TTC549 (cell line): Measurements from ENCODE around the gene PDE8A.
"Not testable (repeated sequence)": the region's sequence is repeated elsewhere in the genome, so short reads cannot be mapped to it uniquely, and the experiment has no call there.

Experiments used
- FAIRE-seq: peaks from 2 replicates; lab custom pipeline; 2012; peaks lifted over from hg19 to GRCh38; lab: Jason Lieb, UNC

The PDE8A gene

DNA sequence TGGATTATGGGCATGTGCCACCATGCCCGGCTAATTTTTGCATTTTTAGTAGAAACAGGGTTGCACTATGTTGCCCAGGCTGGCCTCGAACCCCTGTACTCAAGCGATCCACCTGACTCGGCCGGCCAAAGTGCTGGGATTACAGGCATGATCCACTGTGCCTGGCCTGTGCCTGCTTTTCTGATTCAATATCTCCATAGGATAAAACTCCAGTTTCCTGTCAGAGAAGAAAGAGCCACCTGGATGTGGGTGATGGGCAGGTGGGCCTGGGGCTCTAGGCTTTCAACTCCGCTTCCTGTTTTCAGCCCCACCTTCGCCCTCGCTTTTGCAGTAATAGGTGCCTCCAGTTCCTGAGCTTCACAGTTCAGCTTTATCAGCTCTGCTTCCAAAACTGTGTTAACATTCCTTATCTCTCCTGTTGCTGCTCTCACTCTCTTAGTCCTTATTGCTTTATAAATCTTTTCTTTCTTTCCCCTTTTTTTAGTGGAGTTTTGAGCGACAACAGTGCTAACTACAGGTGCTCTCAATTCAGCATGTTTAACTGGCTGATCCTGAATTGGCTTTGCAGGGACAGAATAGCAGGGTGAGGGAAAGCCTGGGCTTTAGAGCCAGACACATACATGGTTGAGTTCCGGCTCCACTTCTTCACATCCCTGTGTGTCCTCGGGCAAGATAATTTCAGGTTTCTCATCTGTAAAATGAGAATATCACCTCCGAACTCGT is 21.1 kb upstream of the PDE8A start:
- FAIRE-seq: no peak

DNA sequence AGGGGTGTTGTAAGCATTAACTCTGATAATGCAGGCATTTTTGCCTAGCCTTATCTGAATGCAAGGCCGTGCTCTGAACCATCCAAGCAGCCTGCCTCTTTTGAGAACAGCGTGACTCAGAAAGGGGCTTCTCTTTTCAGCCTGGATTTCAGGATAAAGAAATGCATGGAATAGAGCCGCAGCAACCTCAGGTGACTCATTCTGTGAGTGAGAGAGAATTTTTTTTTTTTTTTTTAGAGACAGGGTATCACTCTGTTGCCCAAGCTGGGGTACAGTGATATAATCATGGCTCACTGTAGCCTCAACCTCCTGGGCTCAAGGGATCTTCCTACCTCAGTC is 20.6 kb upstream of the PDE8A start:
- no peak for FAIRE-seq

DNA sequence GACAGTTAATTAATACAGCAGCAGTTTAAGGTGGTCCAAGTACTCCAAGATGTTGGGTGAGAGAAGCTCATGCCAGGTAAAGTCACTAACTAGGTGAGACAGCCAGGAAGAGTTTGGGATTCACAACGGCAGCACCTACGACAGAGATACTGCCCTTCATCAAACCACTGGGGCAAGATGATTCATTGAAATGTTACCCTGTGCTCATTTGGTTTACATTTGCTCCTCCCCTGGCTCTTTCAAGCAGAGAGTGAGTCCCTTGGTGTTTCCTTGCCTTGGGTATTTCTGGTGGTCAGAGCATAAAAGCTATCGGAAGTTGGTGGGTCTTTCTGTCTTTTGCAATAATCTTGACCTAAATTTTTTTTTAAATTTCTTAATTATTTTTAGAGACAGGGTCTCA is 19.9 kb upstream of the PDE8A start:
- no peak for FAIRE-seq

DNA sequence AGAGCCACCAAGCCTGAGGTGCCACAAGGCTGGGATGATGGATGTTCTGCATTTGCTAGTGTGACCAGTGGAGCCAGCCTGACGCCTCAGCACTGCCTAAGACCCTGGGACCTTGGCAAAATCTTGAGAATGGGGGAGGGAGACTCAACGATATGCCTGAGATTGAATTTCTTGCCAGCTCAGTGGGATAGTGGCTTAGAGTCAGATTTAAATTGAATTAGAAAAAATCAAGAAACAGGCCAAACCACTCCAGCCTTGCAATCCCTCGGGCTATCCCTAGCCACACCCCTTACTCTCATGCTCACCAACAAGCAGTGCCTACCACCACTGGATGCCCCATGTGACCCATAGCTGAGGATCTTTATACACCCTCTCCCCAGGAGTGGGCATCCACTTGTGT is 18.7 kb upstream of the PDE8A start:
- no peak for FAIRE-seq

DNA sequence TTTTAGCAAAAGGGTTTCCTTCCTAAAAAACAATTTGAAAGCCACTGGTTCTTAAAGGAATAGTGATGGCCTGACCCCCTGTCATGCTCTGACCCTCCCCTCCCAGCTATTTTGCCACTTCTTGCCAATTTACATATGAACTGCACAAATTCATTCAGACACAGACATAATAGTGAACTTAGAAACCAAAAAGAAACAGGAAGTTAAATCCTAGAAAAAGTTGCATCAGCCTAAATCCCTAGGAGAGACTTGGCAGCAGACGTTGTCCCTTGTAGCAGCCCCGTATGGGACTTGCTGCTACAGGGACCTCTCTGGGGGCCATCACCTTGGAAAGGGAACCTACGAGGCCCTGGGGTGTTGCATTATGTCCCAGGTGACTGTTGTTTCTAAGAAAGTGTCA is 14.3 kb upstream of the PDE8A start:
- no peak for FAIRE-seq

DNA sequence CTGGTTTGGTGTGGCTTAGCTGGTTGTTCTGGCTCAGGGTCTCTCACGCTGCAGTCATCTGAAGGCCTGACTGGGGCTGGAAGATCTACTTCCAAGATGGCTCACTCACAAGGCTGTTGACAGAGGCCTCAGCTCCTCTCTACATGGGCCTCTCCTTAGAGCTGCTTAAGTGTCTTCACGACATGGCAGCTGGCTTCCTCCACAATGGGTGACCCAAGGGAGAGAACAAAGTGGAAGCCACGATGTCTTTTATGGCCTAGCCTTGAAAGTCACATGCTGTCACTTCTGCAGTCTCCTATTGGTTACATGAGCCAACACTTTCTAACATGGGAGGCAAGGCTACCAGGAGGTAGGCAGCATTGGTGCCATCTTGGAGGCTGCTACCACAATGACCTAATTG is 13.4 kb upstream of the PDE8A start:
- FAIRE-seq: no peak

DNA sequence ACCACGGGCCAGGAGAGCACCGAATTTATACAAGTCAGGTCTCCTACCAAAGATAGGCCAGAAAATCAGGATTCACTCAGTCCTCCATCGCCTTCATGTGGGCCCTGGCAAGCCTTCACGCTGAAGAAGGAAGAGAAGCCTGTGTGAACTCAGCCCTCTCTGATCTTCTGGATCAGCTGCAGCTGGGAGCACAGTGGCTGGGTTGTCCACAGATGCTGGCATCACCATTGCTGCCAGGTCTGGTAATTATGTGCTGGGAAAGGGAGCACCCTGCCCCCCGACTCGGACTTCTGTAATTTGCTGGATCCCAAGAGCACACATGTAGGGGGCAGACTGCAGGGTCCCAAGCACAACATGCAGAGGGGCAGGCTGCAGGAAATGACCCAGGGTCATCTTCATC is 12.4 kb upstream of the PDE8A start:
- FAIRE-seq: no peak

DNA sequence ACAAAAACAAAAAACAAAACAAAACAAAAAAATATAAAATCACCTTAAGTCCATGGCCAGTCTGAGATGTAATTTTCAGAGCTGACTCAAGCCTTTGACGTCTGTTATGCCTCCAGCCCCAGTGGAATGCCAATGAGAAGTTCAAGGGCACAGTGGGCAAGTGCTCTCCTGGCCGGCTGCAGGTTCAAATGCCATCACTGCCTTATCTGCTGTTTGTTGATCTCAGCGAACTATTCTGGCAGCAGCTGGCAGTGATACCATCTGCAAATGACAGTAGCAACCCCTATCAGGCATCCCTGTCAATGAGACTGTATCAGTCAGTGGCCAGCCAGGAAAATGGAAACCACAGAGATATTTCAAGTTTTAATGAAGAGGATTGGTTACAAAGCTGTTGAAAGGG is 10.8 kb upstream of the PDE8A start:
- FAIRE-seq: no peak

DNA sequence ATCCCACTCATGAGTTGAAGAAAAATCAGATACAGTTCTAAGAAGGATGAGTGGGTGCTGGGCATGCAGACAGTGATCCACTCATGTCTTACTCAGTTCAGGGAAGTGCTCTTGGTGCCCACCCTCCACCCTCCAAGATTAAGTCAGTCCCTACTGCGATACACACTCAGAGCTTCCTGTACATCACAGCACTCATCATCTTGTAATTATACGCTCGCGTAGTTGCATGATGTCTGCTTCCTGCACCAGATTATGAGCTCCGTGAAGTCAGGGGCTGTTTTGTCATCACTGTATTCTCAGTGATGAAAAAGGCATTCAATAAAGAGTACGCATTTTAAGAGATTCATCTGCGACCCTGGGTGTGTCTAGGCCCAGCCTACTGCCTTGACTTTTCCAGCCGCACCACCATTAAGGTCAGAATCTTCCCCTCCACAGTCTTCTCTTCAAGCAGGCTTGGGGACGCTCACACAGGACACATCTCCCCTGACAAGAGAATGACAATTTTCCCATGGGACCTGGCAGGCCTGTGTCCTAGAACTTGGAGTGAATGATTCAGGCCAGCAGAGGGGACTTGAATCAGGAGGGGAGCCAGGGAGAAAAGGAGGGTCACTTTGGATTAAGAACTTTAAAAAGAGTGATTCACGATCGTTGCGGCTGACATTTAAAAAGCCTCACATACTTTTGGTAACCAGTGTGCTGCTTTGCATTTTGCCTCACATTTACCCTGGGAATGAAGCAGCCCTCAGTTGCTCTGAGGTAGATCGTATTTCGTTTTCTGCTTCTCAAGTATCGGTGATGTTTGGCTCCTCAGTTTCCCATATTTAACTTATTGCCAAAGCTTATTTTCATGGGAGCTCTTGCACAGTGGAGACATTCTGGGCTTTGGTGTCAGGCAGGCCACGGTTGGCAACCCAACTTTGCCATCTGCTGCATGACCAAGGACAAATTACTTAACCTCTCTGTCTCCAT is 7.9 kb upstream of the PDE8A start:
- FAIRE-seq: no peak

DNA sequence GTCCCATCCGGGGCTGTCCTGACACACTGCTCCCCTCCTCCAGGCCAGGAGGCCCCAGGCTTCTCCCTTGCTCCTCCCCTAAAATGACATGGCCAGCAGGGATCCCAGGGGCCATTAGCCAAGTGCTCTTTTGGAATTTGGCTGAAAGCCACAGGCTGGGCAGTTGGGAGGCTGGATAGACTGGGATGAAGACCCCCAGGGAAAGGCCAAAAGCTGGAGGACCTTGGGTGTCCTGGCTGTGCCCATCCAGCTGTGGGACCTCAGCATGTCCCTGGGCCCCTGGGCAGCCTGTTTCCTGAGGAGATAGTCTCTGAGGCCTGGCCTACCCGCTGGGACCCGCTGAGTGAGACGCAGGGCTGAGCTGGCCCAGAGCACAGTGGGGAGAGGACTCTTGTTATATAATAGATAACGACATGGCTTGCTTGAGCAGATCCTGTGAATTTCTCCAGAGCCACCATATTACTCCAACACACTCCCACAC is 5.7 kb upstream of the PDE8A start:
- FAIRE-seq: no peak

DNA sequence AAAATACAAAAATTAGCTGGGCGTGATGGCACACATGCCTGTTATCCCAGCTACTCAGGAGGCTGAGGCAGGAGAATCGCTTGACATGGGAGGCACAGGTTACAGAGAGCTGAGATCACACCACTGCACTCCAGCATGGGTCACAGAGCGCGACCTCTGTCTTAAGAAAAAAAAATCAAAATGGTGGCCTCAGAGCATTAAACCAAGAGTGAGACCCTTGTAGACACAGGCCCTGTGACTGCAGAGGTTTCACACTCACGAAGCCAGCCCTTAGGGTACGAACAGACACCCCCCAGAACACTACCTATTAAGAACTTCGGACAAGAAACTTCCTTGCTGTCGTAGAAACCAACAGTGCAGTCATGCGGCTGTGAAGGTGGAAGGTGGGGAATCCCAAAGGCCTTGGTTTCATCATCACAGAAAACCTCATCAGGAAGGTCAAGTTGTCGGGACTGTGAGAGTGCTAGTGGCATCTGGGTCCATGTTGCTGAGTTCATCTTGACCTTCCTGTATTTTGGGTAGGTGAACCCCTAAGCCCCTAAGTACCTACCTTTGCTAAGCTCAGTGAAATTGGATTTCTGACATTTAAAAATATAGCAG is 4.8 kb upstream of the PDE8A start:
- no peak for FAIRE-seq

DNA sequence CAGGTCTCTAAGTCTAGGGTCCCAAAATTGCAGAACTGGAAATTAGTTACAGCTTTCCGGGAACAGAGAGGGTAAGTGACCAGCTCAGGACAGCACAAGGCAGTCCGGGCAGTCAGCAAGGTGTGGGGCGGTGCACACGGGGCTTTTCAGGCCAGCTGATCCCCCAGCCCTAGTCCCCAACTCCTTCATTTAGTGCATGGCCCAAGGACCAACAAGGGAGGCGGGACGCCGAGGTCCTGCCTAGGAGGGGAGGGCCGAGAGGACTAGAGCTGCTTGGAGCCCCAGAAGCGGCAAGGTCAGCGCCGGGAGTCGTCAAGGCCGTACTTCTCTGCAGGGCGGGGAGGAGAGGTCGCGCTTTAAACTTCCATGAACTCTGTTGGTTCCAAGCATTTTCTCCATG is 2.0 kb upstream of the PDE8A start:
- no peak for FAIRE-seq

DNA sequence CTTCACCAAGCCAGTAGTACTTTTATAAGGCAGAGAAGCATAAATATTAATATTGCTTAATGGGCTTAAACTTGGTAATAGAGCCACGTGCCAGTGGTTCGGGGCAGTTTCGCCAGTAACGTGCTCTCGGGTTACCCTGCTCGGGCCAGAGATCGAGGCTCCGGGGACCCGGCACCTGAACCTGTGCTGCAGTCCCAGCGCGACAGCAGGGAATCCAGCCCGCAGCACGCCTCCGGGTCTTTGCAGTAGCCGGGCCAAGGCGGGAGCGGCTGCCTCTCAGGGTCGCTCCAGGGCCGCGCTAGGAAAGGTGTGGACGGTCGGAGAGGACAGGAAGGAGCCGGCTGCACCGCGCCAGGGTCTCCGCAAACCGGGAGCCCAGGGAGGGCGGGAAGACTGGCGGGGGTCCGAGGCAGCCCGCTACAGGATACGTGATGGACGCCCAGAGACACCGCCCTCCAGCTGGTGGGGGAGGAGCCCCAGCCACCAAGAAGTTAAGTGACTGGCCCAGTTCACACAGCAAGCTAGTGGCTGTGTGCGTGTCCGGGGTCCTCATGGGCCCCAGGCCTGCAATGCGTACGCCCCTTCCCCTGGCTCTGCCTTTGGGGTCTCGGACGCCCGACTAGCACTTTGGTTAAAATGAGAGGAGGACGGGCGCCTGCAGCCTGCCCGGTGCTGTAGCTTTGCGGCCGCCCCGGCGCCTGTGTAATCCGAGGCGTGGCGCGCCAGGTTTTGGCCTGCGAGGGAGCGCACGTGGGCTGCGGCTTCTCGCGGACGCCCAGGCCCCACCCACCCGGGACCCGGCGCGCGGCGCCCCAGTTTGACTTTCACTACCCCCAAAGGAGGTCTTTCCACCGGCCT is 1.2 kb upstream of the PDE8A start:
- FAIRE-seq: no peak

DNA sequence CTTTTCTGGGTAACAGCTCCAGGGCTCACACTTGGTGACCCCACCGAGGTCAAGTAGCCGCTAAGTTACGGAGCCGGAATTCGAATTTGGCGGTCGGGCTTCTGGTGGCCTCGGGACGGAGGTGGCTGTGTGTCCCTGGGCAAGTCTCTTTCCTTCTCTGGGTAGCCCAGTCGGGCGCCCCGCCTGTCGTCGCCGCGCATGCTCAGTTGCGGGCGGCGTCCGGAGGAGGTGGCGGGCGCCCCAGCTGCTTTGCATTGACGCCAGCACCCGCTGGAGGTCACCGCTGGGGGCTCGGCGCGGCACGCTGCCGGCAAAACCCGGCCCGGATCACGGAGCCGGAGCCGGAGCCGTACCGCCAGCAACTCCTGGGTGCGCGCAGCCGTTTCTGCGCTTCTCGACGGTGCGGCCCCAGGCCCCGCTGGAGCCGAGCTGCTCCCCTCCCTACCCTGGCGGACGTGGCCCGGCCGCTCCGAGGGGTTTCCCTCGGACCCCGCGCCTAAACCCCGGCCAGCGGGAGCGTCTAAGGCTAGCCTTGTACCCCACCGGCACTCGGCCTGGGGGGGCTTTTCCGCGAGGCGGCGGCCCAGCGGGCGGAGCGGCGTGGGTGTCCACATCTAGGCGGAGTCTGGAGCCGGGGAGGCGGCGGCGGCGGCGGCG is 474 bp upstream of the PDE8A start:
- no peak for FAIRE-seq

DNA sequence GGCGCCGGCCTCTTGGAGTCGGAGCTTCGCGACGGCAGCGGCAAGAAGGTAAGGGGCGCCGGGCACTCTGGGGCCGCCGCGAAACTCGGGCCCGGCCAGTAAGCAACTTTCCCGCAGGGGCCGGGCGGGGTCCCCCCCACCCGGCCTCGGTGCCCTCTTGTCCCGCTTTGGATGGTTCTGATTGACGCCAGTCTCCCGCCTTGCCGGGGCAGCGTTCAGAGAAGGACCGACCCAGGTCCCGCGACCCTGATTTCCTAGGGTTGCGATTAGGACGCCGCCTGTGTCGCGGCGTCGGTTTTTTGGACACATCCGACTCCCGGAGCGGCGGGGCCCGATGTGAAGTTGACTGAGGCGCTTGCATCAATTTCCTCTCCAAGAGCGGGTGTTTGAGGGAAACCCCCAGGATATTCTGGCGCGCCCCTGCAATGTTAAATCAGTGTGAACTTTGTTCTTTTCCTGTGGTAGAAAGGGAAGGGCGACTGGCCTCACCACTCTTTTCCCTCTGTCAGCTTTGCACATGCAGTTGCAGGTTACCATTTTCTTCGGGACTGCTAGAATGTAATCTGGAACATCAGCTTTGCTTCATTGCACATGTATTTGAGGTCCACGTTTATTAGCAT is 755 bp downstream of the PDE8A start:
- no peak for FAIRE-seq

DNA sequence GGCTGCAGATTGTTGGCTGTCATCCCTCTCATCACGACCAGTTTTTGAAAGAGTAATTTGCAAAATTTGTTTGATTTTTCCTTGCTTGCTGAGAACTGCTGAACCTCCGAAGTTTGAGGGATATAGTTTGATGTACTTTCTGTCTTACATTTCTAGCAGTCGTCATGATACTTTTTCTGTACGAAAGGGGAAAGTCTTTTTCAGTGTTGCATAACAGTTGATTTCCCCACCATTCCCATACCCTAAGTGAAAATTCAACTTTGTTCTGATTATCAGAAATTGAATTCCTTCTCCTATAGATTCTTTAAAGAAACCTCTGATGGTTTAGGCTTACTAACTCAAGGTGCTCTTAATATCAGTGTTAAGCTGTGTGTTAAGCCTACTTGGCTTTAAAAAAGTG is 1.6 kb downstream of the PDE8A start:
- no peak for FAIRE-seq

DNA sequence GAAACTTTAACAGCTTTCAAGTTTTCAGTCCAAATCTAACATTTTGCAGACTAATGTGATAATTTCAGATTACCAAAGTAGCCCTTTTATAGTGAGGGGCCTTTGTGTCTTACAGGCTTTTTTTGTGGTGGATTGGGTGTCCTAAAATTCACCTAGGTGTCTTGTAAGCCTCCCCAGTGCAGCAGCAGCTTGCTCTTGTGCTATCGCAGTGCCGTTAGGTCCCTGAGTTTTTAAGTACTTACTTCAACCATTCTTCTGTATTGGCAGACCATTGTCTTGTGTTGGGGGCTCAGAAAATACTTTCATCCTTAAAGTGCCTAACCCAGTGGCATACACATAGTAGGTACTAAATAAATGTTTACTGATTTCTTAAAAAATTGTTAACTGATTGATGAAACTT is 2.1 kb downstream of the PDE8A start:
- no peak for FAIRE-seq

DNA sequence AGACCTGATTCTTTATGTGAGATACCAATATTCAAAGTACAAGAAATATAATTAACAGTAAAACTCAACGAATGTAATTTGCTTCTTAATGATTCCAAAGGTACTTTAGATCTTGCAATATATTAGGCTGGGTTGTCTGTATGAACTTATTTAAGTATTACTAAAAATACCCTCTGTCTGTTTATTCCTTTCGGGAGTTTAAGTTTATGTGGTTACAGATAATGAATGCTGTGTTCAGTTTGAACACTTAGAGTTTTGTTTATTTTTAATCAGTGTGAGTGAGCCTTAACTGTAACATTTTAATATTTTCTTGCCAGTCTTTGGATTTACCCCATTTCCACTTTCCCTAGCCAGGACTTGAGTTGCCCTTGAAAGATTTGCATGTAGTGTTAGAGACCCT is 3.5 kb downstream of the PDE8A start:
- no peak for FAIRE-seq

DNA sequence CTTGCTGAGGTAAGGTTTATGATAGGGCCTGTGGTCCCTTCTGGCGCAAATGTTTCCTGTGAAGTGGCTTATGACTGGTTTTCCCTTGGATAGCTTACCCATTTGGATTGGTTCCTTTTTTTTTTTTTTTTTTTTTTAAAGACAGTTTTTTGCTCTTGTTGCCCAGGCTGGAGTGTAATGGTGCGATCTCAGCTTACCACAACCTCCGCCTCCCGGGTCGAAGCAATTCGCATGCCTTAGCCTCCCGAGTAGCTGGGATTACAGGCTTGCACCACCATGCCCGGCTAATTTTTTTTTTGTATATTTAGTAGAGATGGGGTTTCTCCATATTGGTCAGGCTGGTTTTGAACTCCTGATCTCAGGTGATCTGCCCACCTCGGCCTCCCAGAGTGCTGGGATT is 5.7 kb downstream of the PDE8A start:
- FAIRE-seq: not testable (repeated sequence)

DNA sequence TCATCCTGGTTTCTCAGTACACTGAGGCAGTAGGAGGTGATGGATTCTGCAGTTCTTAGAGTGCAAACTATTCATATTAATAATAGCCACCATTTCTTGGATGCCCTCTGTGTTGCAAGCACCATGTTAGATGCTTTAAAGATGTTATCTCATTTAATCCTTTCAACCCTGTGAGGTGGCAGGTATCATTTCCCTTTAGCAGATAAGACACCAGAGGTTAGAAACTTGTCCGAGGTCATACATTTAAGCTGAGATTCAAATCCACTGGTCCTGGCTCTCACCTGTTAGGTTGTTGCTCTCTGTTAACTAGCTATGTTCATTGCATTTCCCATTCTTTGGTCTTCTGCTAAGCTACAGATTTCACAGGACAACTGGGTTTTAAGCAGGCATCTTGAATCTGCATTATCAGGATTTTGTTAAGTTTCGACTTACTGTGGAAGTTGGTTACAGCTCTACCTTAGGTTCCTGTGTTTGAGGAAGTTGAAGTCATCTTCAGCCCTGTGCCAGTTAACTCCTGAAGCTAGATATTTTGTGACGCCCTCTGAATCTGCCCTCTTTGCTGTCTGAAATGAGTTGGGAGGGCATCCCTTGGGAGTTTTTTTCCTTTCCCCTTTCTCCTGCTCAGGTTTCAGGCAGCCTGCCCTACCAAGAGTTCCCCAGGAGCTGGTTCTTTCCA is 6.4 kb downstream of the PDE8A start:
- FAIRE-seq: no peak
